ENCODE measurements around the gene PCTP.

PCTP gene

DNA sequence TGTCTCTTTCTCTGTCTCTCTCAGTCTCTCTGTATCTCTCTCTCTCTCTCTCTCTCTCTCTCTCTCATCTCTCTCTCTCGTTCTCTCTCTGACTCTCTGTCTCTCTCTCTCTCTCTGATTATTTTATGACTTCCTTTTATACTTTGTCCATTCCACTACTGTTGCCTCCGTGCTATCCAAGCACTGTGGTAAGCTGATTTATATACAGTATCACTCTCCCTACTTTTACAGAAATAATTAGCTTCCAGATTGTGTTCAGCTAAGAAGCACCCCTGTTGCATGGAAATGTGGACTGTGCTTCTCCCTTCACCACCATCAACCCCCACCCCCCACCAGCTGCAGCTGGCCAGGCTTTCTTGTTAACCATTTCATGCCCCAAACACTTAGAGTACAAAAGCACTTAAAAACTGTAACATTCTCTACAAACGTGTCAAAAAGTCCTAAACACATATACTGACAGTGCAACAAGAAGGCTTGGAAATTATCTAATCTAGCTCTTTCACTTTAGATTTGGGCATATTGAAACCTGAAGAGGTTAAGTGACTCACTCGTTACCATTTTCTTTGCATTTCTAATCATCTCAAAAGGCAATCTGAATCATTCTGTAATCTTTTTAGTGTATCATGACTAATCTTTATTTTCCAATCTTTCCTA lies 16.6 kb upstream of the PCTP start:
- TF ChIP-seq, protein P1, sequence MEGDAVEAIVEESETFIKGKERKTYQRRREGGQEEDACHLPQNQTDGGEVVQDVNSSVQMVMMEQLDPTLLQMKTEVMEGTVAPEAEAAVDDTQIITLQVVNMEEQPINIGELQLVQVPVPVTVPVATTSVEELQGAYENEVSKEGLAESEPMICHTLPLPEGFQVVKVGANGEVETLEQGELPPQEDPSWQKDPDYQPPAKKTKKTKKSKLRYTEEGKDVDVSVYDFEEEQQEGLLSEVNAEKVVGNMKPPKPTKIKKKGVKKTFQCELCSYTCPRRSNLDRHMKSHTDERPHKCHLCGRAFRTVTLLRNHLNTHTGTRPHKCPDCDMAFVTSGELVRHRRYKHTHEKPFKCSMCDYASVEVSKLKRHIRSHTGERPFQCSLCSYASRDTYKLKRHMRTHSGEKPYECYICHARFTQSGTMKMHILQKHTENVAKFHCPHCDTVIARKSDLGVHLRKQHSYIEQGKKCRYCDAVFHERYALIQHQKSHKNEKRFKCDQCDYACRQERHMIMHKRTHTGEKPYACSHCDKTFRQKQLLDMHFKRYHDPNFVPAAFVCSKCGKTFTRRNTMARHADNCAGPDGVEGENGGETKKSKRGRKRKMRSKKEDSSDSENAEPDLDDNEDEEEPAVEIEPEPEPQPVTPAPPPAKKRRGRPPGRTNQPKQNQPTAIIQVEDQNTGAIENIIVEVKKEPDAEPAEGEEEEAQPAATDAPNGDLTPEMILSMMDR (IDR thresholded peaks at IDR 0.05; ENCODE audit: low read depth, low read length, missing control alignments), result no peak
- H3K4me3 ChIP-seq (ENCODE audit: low read depth, low read length), result no peak overlapping the region
- no peak for DNase-seq (ENCODE audit: low read depth)

GRCh38 chr17:55735731-55736405 lies 15.0 kb upstream of the PCTP start:
- TF ChIP-seq, protein P1 (IDR thresholded peaks at IDR 0.05; ENCODE audit: low read depth, low read length, missing control alignments), result peak; percentile 63
- no peak overlapping the region for H3K4me3 ChIP-seq (ENCODE audit: low read depth, low read length)
- no peak for DNase-seq (ENCODE audit: low read depth)

DNA sequence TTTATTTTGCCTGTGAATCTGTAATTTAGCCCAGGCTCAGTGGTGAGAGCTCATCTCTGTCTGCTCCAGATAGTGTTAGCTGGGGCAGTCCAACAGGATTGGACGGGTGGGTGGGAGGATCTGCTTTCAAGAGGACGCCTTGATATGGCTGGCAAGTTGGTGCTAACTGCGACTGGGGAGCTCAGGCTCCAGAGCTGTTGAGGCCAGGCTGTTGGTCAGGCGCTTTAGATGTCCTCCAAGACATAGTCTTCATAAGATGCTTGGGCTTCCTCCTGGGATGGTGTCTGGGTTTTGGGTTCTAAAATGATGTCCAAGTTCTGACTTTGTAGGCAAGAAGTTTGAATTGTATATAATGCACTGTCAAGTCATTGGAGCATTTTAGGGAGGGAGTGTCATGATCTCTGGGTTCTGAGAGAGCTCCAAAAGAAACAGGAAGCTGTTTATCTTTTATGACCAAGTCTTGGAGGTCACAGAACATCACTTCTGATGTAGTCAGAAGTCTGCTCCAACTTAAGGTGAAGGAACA lies 12.8 kb upstream of the PCTP start:
- no peak for DNase-seq (ENCODE audit: low read depth)
- no peak overlapping the region for H3K4me3 ChIP-seq (ENCODE audit: low read depth, low read length)
- TF ChIP-seq, protein P1 (IDR thresholded peaks at IDR 0.05; ENCODE audit: low read depth, low read length, missing control alignments), result no peak

DNA sequence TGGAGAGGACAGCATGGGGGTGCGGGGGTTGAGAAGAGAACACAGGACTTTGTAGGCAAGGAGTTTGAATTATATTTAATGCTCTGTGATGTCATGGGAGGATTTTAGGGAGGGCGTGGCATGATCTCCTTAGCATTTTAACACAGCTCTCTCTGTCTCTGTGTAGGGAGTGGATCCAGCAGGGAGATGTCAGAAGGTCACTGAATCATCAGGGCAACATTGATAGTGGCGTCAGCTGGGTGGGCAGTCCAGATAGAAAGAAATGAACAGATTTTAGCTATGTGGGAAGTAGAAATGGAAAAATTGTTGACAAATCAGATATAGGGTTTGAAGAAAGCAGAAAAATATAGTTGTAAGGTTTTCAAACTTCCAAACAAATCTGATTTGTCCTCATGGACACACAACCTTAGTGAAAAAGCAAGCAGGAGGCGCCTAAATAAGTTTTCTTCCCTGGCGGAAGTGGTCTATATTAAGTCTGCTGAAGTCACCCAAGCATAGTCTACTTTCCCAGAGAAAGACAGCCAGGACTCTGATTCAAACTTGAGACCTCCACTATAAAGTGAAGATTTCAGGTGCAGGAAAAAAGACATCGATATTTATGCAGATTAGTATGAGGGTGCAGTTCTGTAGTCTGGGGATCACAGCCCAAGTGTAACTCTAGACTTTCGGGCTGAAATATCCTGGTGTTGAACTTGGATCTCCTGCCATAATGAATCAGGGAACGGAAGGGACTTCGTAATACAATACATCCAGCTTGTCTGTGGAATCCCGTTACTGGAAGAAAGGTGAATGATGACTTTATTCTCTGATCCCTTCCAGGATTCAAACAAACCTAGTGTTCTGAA lies 10.1 kb upstream of the PCTP start:
- H3K4me3 ChIP-seq (ENCODE audit: low read depth, low read length), result no peak overlapping the region
- DNase-seq (ENCODE audit: low read depth), result no peak
- TF ChIP-seq, protein P1 (IDR thresholded peaks at IDR 0.05; ENCODE audit: low read depth, low read length, missing control alignments), result no peak

DNA sequence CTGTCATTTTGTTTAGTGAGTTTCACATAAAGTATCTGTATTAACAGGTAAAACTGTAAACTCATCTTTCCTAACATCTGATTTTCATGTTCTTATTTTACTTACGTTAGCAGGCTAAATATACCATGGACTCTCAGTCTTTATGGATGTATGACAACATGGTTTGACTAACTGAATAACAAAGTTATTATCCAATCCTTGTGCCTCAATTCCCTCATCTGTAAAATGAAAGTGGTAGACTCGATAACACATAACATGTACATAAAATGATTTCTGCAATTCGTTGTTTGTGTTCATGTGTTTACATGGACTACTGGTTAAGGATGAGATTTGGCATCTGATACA lies 9.5 kb upstream of the PCTP start:
- H3K4me3 ChIP-seq (ENCODE audit: low read depth, low read length), result no peak overlapping the region
- no peak for DNase-seq (ENCODE audit: low read depth)
- TF ChIP-seq, protein P1 (IDR thresholded peaks at IDR 0.05; ENCODE audit: low read depth, low read length, missing control alignments), result no peak

DNA sequence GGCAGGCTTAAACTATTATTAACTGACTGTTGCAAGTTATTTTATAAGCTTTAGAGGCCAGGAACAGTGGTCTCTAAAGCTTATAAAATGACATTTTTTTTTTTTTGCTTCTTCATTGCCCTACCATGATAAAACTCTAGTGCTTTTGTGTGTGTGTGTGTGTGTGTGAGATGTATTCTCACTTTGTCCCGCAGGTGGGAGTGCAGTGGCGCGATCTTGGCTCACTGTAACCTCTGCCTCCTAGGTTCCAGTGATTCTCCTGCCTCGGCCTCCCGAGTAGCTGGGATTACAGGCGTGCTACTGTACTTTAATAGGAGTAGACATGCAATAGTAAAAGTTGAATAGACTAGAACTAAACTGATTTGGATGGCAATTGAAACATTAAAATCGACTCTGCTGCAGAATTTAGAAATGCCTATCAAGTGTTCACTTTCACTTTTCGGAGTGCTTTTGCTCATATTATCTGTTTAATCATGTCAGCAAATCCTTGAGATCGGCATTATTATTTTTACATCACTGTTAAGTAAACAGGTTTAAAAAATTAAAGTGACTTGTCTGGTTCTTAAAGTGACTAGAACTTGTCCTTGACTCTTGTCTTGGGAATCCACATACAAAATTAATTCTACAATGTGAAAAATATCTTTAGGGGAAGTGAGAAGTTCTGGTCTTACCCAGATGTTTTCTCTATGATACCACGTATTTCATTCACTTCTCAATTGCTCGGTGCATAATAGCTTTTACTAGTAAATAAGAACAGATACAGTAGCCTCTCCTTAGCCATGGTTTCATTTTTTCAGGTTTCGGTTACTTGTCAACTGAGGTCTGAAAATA lies 8.4 kb upstream of the PCTP start:
- DNase-seq (ENCODE audit: low read depth), result no peak
- TF ChIP-seq, protein P1 (IDR thresholded peaks at IDR 0.05; ENCODE audit: low read depth, low read length, missing control alignments), result no peak
- peak overlapping the region; percentile 25; the same call in 1 of the 2 replicates for H3K4me3 ChIP-seq (ENCODE audit: low read depth, low read length)
